Liver (tissue), 9 donors: ENCODE measurements around the gene EPM2A. TPM values are rescaled to one million over a fixed set of nuclear protein-coding genes. Genes with fewer than 3 reads are reported as not detected.

Experiments used
- DNase-seq: peaks from one replicate; pipeline ENCODE4 v3.0.0-alpha.2; 2017; ENCODE audit warnings: low spot score
- H3K27ac ChIP-seq, 2 donors: one replicate each; pipeline ENCODE4 v1.7.0; 2013; ENCODE audit warnings: inconsistent platforms in 2 of 2, low read length in 2 of 2, control low read depth in 1 of 2, low read depth in 1 of 2, mild to moderate bottlenecking in 1 of 2
- H3K27me3 ChIP-seq, 4 donors: one replicate each; pipeline versions ENCODE4 v1.6.1 to v1.7.0; 2013; ENCODE audit warnings: low read length in 3 of 4, inconsistent platforms in 1 of 4, mild to moderate bottlenecking in 1 of 4, moderate library complexity in 1 of 4; ENCODE audit not compliant: control insufficient read depth in 4 of 4, insufficient read depth in 4 of 4
- H3K36me3 ChIP-seq, 4 donors: one replicate each; pipeline versions ENCODE4 v1.6.1 to v1.7.0; 2013; ENCODE audit warnings: low read length in 3 of 4, mild to moderate bottlenecking in 3 of 4, low read depth in 1 of 4, moderate library complexity in 1 of 4; ENCODE audit not compliant: control insufficient read depth in 4 of 4, insufficient read depth in 3 of 4
- H3K4me1 ChIP-seq, 4 donors: one replicate each; pipeline versions ENCODE4 v1.6.1 to v1.7.0; 2013; ENCODE audit warnings: low read length in 3 of 4, mild to moderate bottlenecking in 3 of 4, moderate library complexity in 1 of 4; ENCODE audit not compliant: control insufficient read depth in 4 of 4, insufficient read depth in 4 of 4
- H3K4me3 ChIP-seq, 3 donors: one replicate each; pipeline versions ENCODE4 v1.6.1 to v1.7.0; 2013; ENCODE audit warnings: low read length in 3 of 3, control low read depth in 1 of 3, low read depth in 1 of 3, mild to moderate bottlenecking in 1 of 3
- H3K9ac ChIP-seq, 2 donors: one replicate each; pipeline ENCODE4 v1.7.0; 2013; ENCODE audit warnings: low read length in 2 of 2, mild to moderate bottlenecking in 2 of 2, moderate library complexity in 2 of 2, control low read depth in 1 of 2, low read depth in 1 of 2
- H3K9me3 ChIP-seq, 4 donors: one replicate each; pipeline versions ENCODE4 v1.6.1 to v1.7.0; 2013; ENCODE audit warnings: low read length in 3 of 4; ENCODE audit not compliant: control insufficient read depth in 4 of 4
- EGR1 ChIP-seq, 2 donors: IDR thresholded peaks; 2 replicates each; pipeline ENCODE4 v1.6.1; 2016 to 2018; ENCODE audit warnings: antibody characterized with exemption in 2 of 2, low read depth in 2 of 2
- FOXA1 ChIP-seq: IDR thresholded peaks from 2 replicates; pipeline ENCODE4 v1.6.1; 2016; ENCODE audit warnings: antibody characterized with exemption
- FOXA2 ChIP-seq: IDR thresholded peaks from 2 replicates; pipeline ENCODE4 v1.6.1; 2016; ENCODE audit warnings: antibody characterized with exemption
- GABPA ChIP-seq, 2 donors: IDR thresholded peaks in 1 of 2; conservative IDR thresholded peaks in 1 of 2; 2 replicates each; pipeline ENCODE4 v1.6.1; 2016; ENCODE audit warnings: antibody characterized with exemption in 2 of 2, mild to moderate bottlenecking in 1 of 2, moderate library complexity in 1 of 2
- HNF4A ChIP-seq, 2 donors: conservative IDR thresholded peaks; 2 replicates each; pipeline ENCODE4 v1.6.1; 2016; ENCODE audit warnings: antibody characterized with exemption in 2 of 2, mild to moderate bottlenecking in 2 of 2
- HNF4G ChIP-seq: IDR thresholded peaks from 2 replicates; pipeline ENCODE4 v1.6.1; 2016; ENCODE audit warnings: antibody characterized with exemption
- JUND ChIP-seq, 2 donors: IDR thresholded peaks; 2 replicates each; pipeline ENCODE4 v1.6.1; 2016; ENCODE audit warnings: antibody characterized with exemption in 2 of 2
- NR2F2 ChIP-seq: IDR thresholded peaks from 2 replicates; pipeline ENCODE4 v1.6.1; 2016; ENCODE audit warnings: antibody characterized with exemption
- RAD21 ChIP-seq, 2 donors: IDR thresholded peaks; 2 replicates each; pipeline ENCODE4 v1.6.1; 2016; ENCODE audit warnings: antibody characterized with exemption in 2 of 2, mild to moderate bottlenecking in 2 of 2
- RXRA ChIP-seq, 2 donors: IDR thresholded peaks; 2 replicates each; pipeline ENCODE4 v1.6.1; 2017 to 2018; ENCODE audit warnings: antibody characterized with exemption in 2 of 2, mild to moderate bottlenecking in 1 of 2
- SP1 ChIP-seq: IDR thresholded peaks from 2 replicates; pipeline ENCODE4 v1.6.1; 2018; ENCODE audit warnings: antibody characterized with exemption, mild to moderate bottlenecking
- TAF1 ChIP-seq: conservative IDR thresholded peaks from 2 replicates; pipeline ENCODE4 v1.6.1; 2016; ENCODE audit warnings: antibody characterized with exemption, mild to moderate bottlenecking
- YY1 ChIP-seq: IDR thresholded peaks from 2 replicates; pipeline ENCODE4 v1.6.1; 2016; ENCODE audit warnings: antibody characterized with exemption, mild to moderate bottlenecking
- WGBS: extraction: QIAGEN DNeasy Blood & Tissue Kit; methylation state at CpG from one replicate; pipeline ENCODE4 v1.1.7; 2013; 5-methylcytosine and 5-hydroxymethylcytosine counted together
- polyA plus RNA-seq, 2 donors: library from polyadenylated mRNA; stranded (reverse) in 1 of 2; unstranded in 1 of 2; fragments of 200-250 nt in 1 of 2; fragments of >200 nt in 1 of 2; fragmentation: Nextera tagmentation in 1 of 2; extraction: Ambion mirVana in 1 of 2; gene quantifications; one replicate each; pipeline versions ENCODE4 v1.2.1 to v1.2.3, GENCODE V29; 2013 to 2015
- total RNA-seq, 2 donors: library from RNA; depleted of rRNA; stranded (reverse); fragments of >200 nt; gene quantifications; one replicate each; pipeline ENCODE4 v1.2.3, GENCODE V29; 2014
- TF ChIP-seq, protein P1 (sequence below): IDR thresholded peaks from 2 replicates; pipeline ENCODE4 v1.6.1; 2016; ENCODE audit warnings: antibody characterized with exemption
- TF ChIP-seq, protein P2 (sequence below): IDR thresholded peaks from 2 replicates; pipeline ENCODE4 v1.6.1; 2016; ENCODE audit warnings: antibody characterized with exemption
- TF ChIP-seq, protein P3 (sequence below): fragments of 150-350 bp; IDR thresholded peaks from 2 replicates; pipeline ENCODE4 v1.5.1; 2017; ENCODE audit warnings: improper control_type of control experiment, low read depth, low read length; ENCODE audit not compliant: missing input control
- TF ChIP-seq, protein P4 (sequence below): IDR thresholded peaks from 2 replicates; pipeline ENCODE4 v1.6.1; 2016; ENCODE audit warnings: antibody characterized with exemption, mild to moderate bottlenecking
- TF ChIP-seq, protein P5 (sequence below): IDR thresholded peaks from 2 replicates; pipeline ENCODE4 v1.6.1; 2016; ENCODE audit warnings: antibody characterized with exemption
- donor health status: healthy.
- donor health status: healthy.
- donor health status: healthy.
- donor health status: healthy.
- donor health status: healthy.

Gene EPM2A
- total RNA-seq = 10 to 100 TPM in 1 of 2 donors, 1 to 10 TPM in 1; 6.2 to 13.0 TPM
- polyA plus RNA-seq = 1 to 10 TPM; 3.7 to 4.1 TPM

DNA sequence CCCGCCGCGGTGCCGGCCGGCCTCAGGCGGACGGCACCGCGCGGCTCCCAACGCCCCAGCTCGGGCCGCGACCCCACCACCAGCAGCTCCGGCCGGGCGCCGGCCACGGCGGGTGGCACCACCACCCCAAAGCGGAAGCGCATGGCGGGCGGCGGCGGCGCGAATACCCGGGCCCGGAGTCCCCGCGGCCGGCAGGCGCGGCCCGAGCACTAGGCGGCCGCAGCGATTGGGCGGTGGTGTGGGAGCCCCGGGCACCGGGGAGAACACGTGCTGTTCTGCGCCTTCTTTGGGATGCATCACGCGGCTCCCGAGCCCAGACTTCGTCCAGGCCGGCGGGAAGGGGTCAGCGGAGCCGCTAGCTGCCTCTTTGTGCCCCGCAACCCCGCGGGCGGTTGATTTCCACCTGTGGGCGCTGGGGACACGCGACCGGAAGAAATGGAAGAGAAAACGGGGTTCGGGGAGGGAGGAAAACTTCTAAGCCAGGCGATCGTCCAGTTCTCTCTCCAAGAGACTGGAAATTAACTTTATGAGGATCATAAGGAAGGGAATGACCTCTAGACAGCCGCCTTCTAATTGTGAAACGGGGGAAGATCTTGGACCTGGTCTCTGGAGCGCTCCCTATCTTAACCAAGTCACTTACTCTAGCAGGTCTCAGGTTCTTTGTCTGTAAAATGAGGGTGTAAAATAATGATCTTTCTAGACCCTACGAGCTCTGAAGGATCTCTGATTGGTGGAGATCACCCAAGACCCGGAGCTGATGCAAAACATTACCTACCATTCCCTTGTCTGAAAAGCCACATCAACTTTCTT lies at the start of gene EPM2A:
EPM2A (minus strand) TSS at position 165 of the 810 bp plus-strand sequence; CDS start at position 143, 22 bp downstream.
- H3K27ac ChIP-seq = peak within 1 kb of the TSS; percentile 97 to 98
- H3K9ac ChIP-seq = peak within 1 kb of the TSS; percentile 94 to 96
- no peaks in the 10 kb centered on the region for H3K36me3 ChIP-seq
- TF ChIP-seq JUND (IDR thresholded peaks at IDR 0.05) (no peak), FOXA2 (no peak), RAD21 (IDR thresholded peaks at IDR 0.05) (no peak), TAF1 (peak; percentile 59), YY1 (peak; percentile 58), GABPA (IDR thresholded peaks at IDR 0.05 in 1 of 2, conservative IDR thresholded peaks at IDR 0.05 in 1 of 2) (no peak), FOXA1 (no peak), EGR1 (IDR thresholded peaks at IDR 0.05; ENCODE audit: low read depth in 2 of 2) (no peak), RXRA (IDR thresholded peaks at IDR 0.05) (no peak), NR2F2 (no peak), HNF4G (no peak), HNF4A (conservative IDR thresholded peaks at IDR 0.05) (peak; percentile 13 to 42), SP1 (no peak)
- TF ChIP-seq, protein P1, sequence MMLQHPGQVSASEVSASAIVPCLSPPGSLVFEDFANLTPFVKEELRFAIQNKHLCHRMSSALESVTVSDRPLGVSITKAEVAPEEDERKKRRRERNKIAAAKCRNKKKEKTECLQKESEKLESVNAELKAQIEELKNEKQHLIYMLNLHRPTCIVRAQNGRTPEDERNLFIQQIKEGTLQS = no peak
- TF ChIP-seq, protein P2, sequence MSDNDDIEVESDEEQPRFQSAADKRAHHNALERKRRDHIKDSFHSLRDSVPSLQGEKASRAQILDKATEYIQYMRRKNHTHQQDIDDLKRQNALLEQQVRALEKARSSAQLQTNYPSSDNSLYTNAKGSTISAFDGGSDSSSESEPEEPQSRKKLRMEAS = peak; percentile 49
- TF ChIP-seq, protein P3, sequence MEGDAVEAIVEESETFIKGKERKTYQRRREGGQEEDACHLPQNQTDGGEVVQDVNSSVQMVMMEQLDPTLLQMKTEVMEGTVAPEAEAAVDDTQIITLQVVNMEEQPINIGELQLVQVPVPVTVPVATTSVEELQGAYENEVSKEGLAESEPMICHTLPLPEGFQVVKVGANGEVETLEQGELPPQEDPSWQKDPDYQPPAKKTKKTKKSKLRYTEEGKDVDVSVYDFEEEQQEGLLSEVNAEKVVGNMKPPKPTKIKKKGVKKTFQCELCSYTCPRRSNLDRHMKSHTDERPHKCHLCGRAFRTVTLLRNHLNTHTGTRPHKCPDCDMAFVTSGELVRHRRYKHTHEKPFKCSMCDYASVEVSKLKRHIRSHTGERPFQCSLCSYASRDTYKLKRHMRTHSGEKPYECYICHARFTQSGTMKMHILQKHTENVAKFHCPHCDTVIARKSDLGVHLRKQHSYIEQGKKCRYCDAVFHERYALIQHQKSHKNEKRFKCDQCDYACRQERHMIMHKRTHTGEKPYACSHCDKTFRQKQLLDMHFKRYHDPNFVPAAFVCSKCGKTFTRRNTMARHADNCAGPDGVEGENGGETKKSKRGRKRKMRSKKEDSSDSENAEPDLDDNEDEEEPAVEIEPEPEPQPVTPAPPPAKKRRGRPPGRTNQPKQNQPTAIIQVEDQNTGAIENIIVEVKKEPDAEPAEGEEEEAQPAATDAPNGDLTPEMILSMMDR = peak; percentile 17
- TF ChIP-seq, protein P4, sequence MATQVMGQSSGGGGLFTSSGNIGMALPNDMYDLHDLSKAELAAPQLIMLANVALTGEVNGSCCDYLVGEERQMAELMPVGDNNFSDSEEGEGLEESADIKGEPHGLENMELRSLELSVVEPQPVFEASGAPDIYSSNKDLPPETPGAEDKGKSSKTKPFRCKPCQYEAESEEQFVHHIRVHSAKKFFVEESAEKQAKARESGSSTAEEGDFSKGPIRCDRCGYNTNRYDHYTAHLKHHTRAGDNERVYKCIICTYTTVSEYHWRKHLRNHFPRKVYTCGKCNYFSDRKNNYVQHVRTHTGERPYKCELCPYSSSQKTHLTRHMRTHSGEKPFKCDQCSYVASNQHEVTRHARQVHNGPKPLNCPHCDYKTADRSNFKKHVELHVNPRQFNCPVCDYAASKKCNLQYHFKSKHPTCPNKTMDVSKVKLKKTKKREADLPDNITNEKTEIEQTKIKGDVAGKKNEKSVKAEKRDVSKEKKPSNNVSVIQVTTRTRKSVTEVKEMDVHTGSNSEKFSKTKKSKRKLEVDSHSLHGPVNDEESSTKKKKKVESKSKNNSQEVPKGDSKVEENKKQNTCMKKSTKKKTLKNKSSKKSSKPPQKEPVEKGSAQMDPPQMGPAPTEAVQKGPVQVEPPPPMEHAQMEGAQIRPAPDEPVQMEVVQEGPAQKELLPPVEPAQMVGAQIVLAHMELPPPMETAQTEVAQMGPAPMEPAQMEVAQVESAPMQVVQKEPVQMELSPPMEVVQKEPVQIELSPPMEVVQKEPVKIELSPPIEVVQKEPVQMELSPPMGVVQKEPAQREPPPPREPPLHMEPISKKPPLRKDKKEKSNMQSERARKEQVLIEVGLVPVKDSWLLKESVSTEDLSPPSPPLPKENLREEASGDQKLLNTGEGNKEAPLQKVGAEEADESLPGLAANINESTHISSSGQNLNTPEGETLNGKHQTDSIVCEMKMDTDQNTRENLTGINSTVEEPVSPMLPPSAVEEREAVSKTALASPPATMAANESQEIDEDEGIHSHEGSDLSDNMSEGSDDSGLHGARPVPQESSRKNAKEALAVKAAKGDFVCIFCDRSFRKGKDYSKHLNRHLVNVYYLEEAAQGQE = peak; percentile 65
- TF ChIP-seq, protein P5, sequence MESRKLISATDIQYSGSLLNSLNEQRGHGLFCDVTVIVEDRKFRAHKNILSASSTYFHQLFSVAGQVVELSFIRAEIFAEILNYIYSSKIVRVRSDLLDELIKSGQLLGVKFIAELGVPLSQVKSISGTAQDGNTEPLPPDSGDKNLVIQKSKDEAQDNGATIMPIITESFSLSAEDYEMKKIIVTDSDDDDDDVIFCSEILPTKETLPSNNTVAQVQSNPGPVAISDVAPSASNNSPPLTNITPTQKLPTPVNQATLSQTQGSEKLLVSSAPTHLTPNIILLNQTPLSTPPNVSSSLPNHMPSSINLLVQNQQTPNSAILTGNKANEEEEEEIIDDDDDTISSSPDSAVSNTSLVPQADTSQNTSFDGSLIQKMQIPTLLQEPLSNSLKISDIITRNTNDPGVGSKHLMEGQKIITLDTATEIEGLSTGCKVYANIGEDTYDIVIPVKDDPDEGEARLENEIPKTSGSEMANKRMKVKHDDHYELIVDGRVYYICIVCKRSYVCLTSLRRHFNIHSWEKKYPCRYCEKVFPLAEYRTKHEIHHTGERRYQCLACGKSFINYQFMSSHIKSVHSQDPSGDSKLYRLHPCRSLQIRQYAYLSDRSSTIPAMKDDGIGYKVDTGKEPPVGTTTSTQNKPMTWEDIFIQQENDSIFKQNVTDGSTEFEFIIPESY = no peak
- WGBS = under 1% methylated on average over 69 of the region's 69 CpGs
- H3K4me1 ChIP-seq = peaks cover 1 to 10% (median 7%) of the 10 kb centered on the region in 4 donors
- no peaks in the 10 kb centered on the region for H3K27me3 ChIP-seq
- H3K4me3 ChIP-seq = peak within 1 kb of the TSS; percentile 79 to 93 (median 83)
- no peaks in the 10 kb centered on the region for H3K9me3 ChIP-seq
- peak; percentile 75 for DNase-seq
